WTC11 (cell line): ENCODE data around the gene NRBP1. TPM values are rescaled to one million over a fixed set of nuclear protein-coding genes. Genes with fewer than 3 reads are reported as not detected.

Source experiments
- ATAC-seq: fragments of 200-7000 bp; cut with Tn5 transposase; 2 replicates; pipeline ENCODE4 v1.10.0; 2021; ENCODE audit warnings: mild to moderate bottlenecking, moderate library complexity
- CTCF ChIA-PET: fragments of 300-600 bp; sonication (Branson Sonifier 250); formaldehyde crosslinking; loops from one replicate; lab custom pipeline; 2021; ENCODE audit warnings: antibody characterized with exemption; lab: Charles Lee
- POLR2A ChIA-PET: fragments of 350-600 bp; sonication (Branson Sonifier 250); formaldehyde crosslinking; loops from one replicate; lab custom pipeline; 2021; ENCODE audit warnings: antibody characterized with exemption; lab: Charles Lee
- DNase-seq: peaks from one replicate; pipeline ENCODE4 v3.0.0; 2021; ENCODE audit warnings: low spot score
- H3K27ac Mint-ChIP-seq: 2 replicates; pipeline ENCODE4 v1.8.0; 2021; ENCODE audit warnings: mixed read lengths
- H3K27me3 Mint-ChIP-seq: 2 replicates; pipeline ENCODE4 v1.8.0; 2021; ENCODE audit warnings: low read depth, mild to moderate bottlenecking, moderate library complexity, mixed read lengths
- H3K36me3 Mint-ChIP-seq: 2 replicates; pipeline ENCODE4 v1.8.0; 2021; ENCODE audit warnings: mixed read lengths
- H3K4me1 Mint-ChIP-seq: 2 replicates; pipeline ENCODE4 v1.8.0; 2022; ENCODE audit warnings: mixed read lengths
- H3K4me3 Mint-ChIP-seq: 2 replicates; pipeline ENCODE4 v1.8.0; 2021; ENCODE audit warnings: mild to moderate bottlenecking, moderate library complexity, mixed read lengths
- H3K9me3 Mint-ChIP-seq: 2 replicates; pipeline ENCODE4 v1.8.0; 2021; ENCODE audit warnings: mixed read lengths
- CREM ChIP-seq: sonication (generic); formaldehyde crosslinking; IDR thresholded peaks from 2 replicates; pipeline ENCODE4 v1.8.1; 2022; ENCODE audit warnings: mild to moderate bottlenecking, missing genetic modification reagents, moderate library complexity
- ESRRA ChIP-seq: sonication (generic); formaldehyde crosslinking; IDR thresholded peaks from 2 replicates; pipeline ENCODE4 v1.8.1; 2022; ENCODE audit warnings: mild to moderate bottlenecking, missing genetic modification reagents, borderline replicate concordance
- ETV6 ChIP-seq: sonication (generic); formaldehyde crosslinking; IDR thresholded peaks from 2 replicates; pipeline ENCODE4 v1.8.1; 2022; ENCODE audit warnings: mild to moderate bottlenecking, missing genetic modification reagents
- FOXJ3 ChIP-seq: sonication (generic); formaldehyde crosslinking; IDR thresholded peaks from 2 replicates; pipeline ENCODE4 v1.9.0; 2021; ENCODE audit warnings: missing genetic modification reagents, mild to moderate bottlenecking, borderline replicate concordance
- FOXP1 ChIP-seq: sonication (generic); formaldehyde crosslinking; IDR thresholded peaks from 2 replicates; pipeline ENCODE4 v1.8.0; 2022; ENCODE audit warnings: missing genetic modification reagents, mild to moderate bottlenecking, moderate library complexity, borderline replicate concordance
- GABPB1 ChIP-seq: sonication (generic); formaldehyde crosslinking; IDR thresholded peaks from 2 replicates; pipeline ENCODE4 v1.8.1; 2023; ENCODE audit warnings: mild to moderate bottlenecking, missing genetic modification reagents
- HMGA2 ChIP-seq: fragments of 250-450 bp; sonication (Bioruptor Pico); IDR thresholded peaks from 2 replicates; pipeline ENCODE4 v1.4.0; 2021; ENCODE audit warnings: mild to moderate bottlenecking, moderate library complexity
- JUN ChIP-seq: sonication (generic); formaldehyde crosslinking; IDR thresholded peaks from 2 replicates; pipeline ENCODE4 v1.8.0; 2023; ENCODE audit warnings: mild to moderate bottlenecking, missing genetic modification reagents
- RORB ChIP-seq: fragments of 250-450 bp; sonication (Bioruptor Pico); IDR thresholded peaks from 2 replicates; pipeline ENCODE4 v1.9.0; 2021; ENCODE audit warnings: mild to moderate bottlenecking
- SOX15 ChIP-seq: fragments of 250-450 bp; sonication (Bioruptor Pico); IDR thresholded peaks from 2 replicates; pipeline ENCODE4 v1.9.0; 2021; ENCODE audit warnings: mild to moderate bottlenecking
- TP53 ChIP-seq: sonication (generic); formaldehyde crosslinking; IDR thresholded peaks from 2 replicates; pipeline ENCODE4 v1.8.1; 2023; ENCODE audit warnings: mild to moderate bottlenecking, missing genetic modification reagents
- ZNF317 ChIP-seq: sonication (generic); formaldehyde crosslinking; IDR thresholded peaks from 2 replicates; pipeline ENCODE4 v1.8.1; 2023; ENCODE audit warnings: low read depth, mild to moderate bottlenecking, moderate library complexity, missing genetic modification reagents, borderline replicate concordance
- total RNA-seq: library from RNA; stranded (reverse); gene quantifications from 3 replicates; pipeline ENCODE4 v1.2.3, GENCODE V29; 2021
- TF ChIP-seq, protein P1 (sequence below): sonication (generic); formaldehyde crosslinking; IDR thresholded peaks from 2 replicates; pipeline ENCODE4 v1.8.1; 2022; ENCODE audit warnings: mild to moderate bottlenecking, moderate library complexity, missing genetic modification reagents
- TF ChIP-seq, protein P2 (sequence below): sonication (generic); formaldehyde crosslinking; IDR thresholded peaks from 2 replicates; pipeline ENCODE4 v1.8.0; 2022; ENCODE audit warnings: mild to moderate bottlenecking, missing genetic modification reagents
- TF ChIP-seq, protein P3 (sequence below): sonication (generic); formaldehyde crosslinking; IDR thresholded peaks from 2 replicates; pipeline ENCODE4 v1.8.1; 2023; ENCODE audit warnings: mild to moderate bottlenecking, moderate library complexity, missing genetic modification reagents
- TF ChIP-seq, protein P4 (sequence below): sonication (generic); formaldehyde crosslinking; IDR thresholded peaks from 2 replicates; pipeline ENCODE4 v1.8.0; 2022; ENCODE audit warnings: mild to moderate bottlenecking, missing genetic modification reagents
- TF ChIP-seq, protein P5 (sequence below): fragments of 250-450 bp; sonication (Bioruptor Pico); IDR thresholded peaks from 2 replicates; pipeline ENCODE4 v1.9.0; 2021; ENCODE audit warnings: moderate library complexity, mild to moderate bottlenecking, inconsistent platforms, borderline replicate concordance
- TF ChIP-seq, protein P6 (sequence below): fragments of 250-450 bp; sonication (Bioruptor Pico); conservative IDR thresholded peaks from 2 replicates; pipeline ENCODE4 v1.9.0; 2021; ENCODE audit warnings: mild to moderate bottlenecking

NRBP1 gene
- total RNA-seq, 1 experiment from 2014 or later: 110 TPM

DNA sequence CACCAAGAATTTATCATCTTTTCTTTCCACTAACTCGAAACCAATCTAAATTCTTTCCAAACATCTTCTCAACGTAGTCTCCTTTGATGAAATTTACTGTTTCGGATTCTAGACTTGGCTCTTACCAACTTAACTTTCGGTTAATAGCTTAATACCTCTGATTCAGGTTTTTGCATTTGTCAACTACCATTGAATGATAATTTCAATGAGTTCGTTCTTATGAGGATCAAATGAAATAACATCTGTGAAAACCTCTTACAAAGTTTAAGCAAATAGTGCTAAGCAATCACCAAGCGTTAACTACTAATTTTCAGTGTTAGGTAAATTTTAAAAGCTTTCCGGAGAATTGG is 593 bp upstream of the NRBP1 start:
- Mint-ChIP-seq H3K27ac (peak overlapping the region; percentile 93), H3K27me3 (no peaks in the 10 kb centered on the region; the same call in 1 of the 2 replicates), H3K36me3 (no peaks in the 10 kb centered on the region; the same call in 1 of the 2 replicates), H3K9me3 (no peaks in the 10 kb centered on the region), H3K4me1 (peaks cover 21% of the 10 kb centered on the region), H3K4me3 (peak overlapping the region; percentile 91)
- TF ChIP-seq, protein P1, sequence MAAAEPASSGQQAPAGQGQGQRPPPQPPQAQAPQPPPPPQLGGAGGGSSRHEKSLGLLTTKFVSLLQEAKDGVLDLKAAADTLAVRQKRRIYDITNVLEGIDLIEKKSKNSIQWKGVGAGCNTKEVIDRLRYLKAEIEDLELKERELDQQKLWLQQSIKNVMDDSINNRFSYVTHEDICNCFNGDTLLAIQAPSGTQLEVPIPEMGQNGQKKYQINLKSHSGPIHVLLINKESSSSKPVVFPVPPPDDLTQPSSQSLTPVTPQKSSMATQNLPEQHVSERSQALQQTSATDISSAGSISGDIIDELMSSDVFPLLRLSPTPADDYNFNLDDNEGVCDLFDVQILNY: no peak
- TF ChIP-seq JUN (CRISPR knock-in tag): no peak
- TF ChIP-seq, protein P2, sequence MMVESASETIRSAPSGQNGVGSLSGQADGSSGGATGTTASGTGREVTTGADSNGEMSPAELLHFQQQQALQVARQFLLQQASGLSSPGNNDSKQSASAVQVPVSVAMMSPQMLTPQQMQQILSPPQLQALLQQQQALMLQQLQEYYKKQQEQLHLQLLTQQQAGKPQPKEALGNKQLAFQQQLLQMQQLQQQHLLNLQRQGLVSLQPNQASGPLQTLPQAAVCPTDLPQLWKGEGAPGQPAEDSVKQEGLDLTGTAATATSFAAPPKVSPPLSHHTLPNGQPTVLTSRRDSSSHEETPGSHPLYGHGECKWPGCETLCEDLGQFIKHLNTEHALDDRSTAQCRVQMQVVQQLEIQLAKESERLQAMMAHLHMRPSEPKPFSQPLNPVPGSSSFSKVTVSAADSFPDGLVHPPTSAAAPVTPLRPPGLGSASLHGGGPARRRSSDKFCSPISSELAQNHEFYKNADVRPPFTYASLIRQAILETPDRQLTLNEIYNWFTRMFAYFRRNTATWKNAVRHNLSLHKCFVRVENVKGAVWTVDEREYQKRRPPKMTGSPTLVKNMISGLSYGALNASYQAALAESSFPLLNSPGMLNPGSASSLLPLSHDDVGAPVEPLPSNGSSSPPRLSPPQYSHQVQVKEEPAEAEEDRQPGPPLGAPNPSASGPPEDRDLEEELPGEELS: no peak
- TF ChIP-seq SOX15 (CRISPR knock-in tag): no peak
- TF ChIP-seq RORB (CRISPR knock-in tag): no peak
- TF ChIP-seq TP53 (CRISPR knock-in tag): no peak
- TF ChIP-seq, protein P3, sequence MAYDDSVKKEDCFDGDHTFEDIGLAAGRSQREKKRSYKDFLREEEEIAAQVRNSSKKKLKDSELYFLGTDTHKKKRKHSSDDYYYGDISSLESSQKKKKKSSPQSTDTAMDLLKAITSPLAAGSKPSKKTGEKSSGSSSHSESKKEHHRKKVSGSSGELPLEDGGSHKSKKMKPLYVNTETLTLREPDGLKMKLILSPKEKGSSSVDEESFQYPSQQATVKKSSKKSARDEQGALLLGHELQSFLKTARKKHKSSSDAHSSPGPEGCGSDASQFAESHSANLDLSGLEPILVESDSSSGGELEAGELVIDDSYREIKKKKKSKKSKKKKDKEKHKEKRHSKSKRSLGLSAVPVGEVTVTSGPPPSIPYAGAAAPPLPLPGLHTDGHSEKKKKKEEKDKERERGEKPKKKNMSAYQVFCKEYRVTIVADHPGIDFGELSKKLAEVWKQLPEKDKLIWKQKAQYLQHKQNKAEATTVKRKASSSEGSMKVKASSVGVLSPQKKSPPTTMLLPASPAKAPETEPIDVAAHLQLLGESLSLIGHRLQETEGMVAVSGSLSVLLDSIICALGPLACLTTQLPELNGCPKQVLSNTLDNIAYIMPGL (CRISPR knock-in tag): no peak
- TF ChIP-seq HMGA2: no peak
- TF ChIP-seq FOXP1 (CRISPR knock-in tag): no peak
- no peak for DNase-seq
- CTCF ChIA-PET: interaction anchor here (3.1 to 4.4 kb wide), 2 partner anchors 19 to 256 kb away, joined by 13 to 52 read pairs; partner anchors contain the start of gene PPM1G
- POLR2A ChIA-PET: interaction anchor here (0.6 to 4.1 kb wide), 3 partner anchors 18 to 501 kb away, joined by 3 to 28 read pairs (median 3); partner anchors contain the start of gene PPM1G
- ATAC-seq: no peak

DNA sequence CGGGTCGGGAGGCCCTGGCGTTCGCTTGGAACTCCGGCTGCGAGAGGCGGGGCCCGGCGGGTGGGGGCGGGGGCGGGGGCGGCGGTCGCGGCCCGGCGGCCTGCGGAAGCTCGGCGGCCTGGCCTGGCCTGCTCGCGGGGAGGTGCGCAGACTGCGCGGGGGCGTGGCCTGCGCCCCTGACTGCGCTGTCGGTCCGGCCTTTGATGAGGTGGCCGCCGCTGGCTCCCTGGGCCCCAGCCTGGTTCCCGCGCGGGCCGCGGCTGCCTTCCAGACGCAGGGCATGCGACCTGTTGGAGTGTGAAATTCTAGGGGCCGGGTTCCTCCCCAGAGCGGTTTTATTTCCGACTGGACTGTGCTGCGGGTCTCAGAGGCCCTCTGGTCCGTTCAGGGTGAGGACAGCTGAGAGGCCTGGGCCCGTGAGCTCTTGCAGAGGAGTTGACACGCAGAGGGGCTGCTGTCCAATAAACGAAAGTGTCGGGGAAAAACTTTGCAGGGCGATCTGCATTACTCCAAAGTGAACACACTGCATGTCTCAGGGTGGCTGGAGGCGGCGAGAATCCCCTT is 629 bp downstream of the NRBP1 start:
- Mint-ChIP-seq H3K27me3 (no peaks in the 10 kb centered on the region; the same call in 1 of the 2 replicates), H3K4me1 (peaks cover 21% of the 10 kb centered on the region), H3K4me3 (peak overlapping the region; percentile 96), H3K9me3 (no peaks in the 10 kb centered on the region), H3K27ac (peak overlapping the region; percentile 85), H3K36me3 (peaks cover 10% of the 10 kb centered on the region)
- peak; percentile 84 for DNase-seq
- TF ChIP-seq, protein P4, sequence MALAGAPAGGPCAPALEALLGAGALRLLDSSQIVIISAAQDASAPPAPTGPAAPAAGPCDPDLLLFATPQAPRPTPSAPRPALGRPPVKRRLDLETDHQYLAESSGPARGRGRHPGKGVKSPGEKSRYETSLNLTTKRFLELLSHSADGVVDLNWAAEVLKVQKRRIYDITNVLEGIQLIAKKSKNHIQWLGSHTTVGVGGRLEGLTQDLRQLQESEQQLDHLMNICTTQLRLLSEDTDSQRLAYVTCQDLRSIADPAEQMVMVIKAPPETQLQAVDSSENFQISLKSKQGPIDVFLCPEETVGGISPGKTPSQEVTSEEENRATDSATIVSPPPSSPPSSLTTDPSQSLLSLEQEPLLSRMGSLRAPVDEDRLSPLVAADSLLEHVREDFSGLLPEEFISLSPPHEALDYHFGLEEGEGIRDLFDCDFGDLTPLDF (CRISPR knock-in tag): no peak
- peak; percentile 65 for TF ChIP-seq GABPB1
- ATAC-seq: peak; percentile 83
- CTCF ChIA-PET: interaction anchor here (1.0 to 4.4 kb wide), 5 partner anchors 12 to 255 kb away, joined by 3 to 52 read pairs (median 5); partner anchors contain the start of gene PPM1G
- POLR2A ChIA-PET: interaction anchor here (1.0 to 4.1 kb wide), 4 partner anchors 19 to 413 kb away, joined by 3 to 28 read pairs (median 6); partner anchors contain the start of genes PPM1G and ZNF513

DNA sequence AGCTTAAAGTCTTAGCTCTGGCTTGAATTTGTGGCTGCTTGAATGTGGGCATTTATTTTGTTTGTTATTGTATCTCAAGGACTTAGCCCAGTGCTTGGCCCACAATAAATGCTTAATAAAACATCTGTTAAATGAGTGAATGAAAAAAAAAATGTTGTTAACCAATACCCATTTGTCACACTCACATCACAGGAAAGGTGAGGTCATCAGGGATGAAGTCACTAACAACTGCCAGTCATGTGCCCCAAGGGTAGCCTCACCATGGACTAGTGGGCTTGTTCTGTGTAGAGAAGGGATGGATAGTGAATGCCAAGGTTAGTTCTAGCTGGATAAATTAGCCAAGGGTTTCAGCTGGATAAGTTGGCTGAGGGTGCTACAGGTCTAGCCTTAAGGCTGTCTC is 3.0 kb downstream of the NRBP1 start:
- peaks cover 34% of the 10 kb centered on the region for H3K36me3 Mint-ChIP-seq
- POLR2A ChIA-PET: no interaction called here

More for the DNA sequence above, 3.0 kb downstream of the NRBP1 start:
- Mint-ChIP-seq H3K27ac (peak overlapping the region; percentile 48; the same call in 1 of the 2 replicates), H3K27me3 (no peaks in the 10 kb centered on the region; the same call in 1 of the 2 replicates), H3K9me3 (no peaks in the 10 kb centered on the region), H3K4me3 (no peak overlapping the region), H3K4me1 (peaks cover 21% of the 10 kb centered on the region)
- TF ChIP-seq RORB (CRISPR knock-in tag) (no peak), ESRRA (no peak), ETV6 (CRISPR knock-in tag) (no peak), FOXJ3 (CRISPR knock-in tag) (no peak), ZNF317 (CRISPR knock-in tag) (no peak), CREM (CRISPR knock-in tag) (no peak)
- TF ChIP-seq, protein P5, sequence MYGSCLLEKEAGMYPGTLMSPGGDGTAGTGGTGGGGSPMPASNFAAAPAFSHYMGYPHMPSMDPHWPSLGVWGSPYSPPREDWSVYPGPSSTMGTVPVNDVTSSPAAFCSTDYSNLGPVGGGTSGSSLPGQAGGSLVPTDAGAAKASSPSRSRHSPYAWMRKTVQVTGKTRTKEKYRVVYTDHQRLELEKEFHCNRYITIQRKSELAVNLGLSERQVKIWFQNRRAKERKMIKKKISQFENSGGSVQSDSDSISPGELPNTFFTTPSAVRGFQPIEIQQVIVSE (CRISPR knock-in tag): no peak
- TF ChIP-seq, protein P6, sequence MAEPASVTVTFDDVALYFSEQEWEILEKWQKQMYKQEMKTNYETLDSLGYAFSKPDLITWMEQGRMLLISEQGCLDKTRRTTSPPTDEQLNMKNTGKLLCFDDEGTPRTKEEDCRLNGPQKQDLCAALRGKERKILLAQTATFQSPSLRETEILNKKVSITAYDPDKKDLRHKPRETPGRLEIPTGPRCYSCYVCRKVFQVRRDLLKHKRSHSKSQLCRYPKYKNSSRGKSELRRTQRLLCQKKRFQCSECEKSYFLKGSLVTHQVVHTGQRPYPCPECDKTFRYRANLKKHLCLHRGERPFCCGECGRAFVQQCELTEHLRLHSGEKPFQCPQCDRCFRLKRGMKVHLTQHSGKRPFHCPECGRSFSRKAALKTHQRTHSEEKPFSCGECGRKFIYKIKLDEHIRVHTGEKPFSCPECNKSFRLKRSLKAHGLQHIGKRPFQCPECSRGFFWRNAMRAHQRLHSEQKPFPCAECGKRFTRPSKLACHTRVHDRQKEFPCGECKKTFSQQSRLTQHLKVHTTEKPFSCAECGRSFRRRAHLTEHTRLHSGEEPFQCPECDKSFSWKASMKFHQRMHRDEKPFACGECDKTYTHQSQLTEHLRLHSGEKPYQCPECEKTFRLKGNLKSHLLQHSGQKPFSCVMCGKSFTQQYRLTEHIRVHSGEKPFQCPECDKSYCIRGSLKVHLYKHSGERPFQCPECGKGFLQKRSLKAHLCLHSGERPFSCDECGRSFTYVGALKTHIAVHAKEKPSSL (CRISPR knock-in tag): no peak
- TF ChIP-seq, all 79 proteins: peak for 0
- DNase-seq (no peak), ATAC-seq (no peak)
- CTCF ChIA-PET: interaction anchor here (0.9 to 4.4 kb wide), 3 partner anchors 12 to 292 kb away, joined by 3 to 52 read pairs (median 3); partner anchors contain the start of gene PPM1G
